Measurements from ENCODE around the gene SGMS1.

DNA sequence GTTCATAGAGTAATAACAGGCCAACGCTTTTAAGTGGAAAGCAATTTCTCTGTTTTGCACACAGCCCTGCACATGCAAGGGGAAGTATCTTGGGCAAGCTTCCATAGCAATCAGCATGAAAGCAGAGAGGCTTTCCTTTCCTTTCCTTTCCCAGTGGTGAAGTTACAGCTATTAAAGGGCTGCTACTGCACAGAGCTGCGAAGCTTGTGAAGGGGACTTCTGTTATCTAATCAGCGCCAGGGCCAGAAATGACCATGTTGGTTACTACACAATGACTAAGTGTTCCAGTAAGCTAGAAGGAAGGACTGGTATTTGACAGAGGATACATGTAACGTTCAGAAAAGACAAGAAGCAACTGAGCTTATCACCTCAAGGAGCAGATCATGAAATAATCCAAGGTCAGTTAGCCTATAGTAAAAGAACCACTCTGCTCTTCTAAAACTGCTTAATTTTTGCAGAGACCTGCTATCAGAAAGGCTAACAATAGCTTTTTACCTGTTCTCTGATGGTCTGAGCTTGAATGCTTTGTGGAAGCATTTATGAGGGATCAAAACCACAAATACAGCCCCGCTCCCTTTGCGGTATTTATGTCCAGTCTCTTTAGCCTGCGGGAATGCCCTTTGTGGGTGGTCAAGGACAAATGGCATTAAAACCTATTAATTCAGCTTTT, 45.9 kb downstream of the SGMS1 start:
- TF ChIP-seq, protein P1, sequence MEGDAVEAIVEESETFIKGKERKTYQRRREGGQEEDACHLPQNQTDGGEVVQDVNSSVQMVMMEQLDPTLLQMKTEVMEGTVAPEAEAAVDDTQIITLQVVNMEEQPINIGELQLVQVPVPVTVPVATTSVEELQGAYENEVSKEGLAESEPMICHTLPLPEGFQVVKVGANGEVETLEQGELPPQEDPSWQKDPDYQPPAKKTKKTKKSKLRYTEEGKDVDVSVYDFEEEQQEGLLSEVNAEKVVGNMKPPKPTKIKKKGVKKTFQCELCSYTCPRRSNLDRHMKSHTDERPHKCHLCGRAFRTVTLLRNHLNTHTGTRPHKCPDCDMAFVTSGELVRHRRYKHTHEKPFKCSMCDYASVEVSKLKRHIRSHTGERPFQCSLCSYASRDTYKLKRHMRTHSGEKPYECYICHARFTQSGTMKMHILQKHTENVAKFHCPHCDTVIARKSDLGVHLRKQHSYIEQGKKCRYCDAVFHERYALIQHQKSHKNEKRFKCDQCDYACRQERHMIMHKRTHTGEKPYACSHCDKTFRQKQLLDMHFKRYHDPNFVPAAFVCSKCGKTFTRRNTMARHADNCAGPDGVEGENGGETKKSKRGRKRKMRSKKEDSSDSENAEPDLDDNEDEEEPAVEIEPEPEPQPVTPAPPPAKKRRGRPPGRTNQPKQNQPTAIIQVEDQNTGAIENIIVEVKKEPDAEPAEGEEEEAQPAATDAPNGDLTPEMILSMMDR (IDR thresholded peaks at IDR 0.05; ENCODE audit: low read depth, low read length, poor library complexity, severe bottlenecking), result no peak
- TF ChIP-seq EZH2phosphoT487 (IDR thresholded peaks at IDR 0.05; ENCODE audit: borderline replicate concordance, low read length), result no peak

All from DOHH2 (cell line).